Omental fat pad (tissue), 4 donors: ENCODE results near the gene CHTOP. TPM values are rescaled to one million over a fixed set of nuclear protein-coding genes. Genes with fewer than 3 reads are reported as not detected.

Source experiments
- ATAC-seq: fragments of 150-250 bp; one replicate; pipeline ENCODE4 v1.9.1; 2016; ENCODE audit warnings: mild to moderate bottlenecking, moderate library complexity; ENCODE audit not compliant: low FRiP score
- DNase-seq: peaks from one replicate; pipeline ENCODE4 v3.0.0-alpha.2; 2019; ENCODE audit warnings: low spot score
- CTCF ChIP-seq, 3 donors: fragments of 450-650 bp; IDR thresholded peaks; one replicate each; pipeline ENCODE4 v1.5.1; 2016 to 2017; ENCODE audit warnings: antibody characterized with exemption in 3 of 3, mild to moderate bottlenecking in 3 of 3, moderate library complexity in 2 of 3
- small RNA-seq: library from RNA; depleted of rRNA; stranded (forward); fragments of <200 nt; gene quantifications from one replicate; pipeline ENCODE3, GENCODE V24; 2016
- total RNA-seq, 4 donors: library from RNA; depleted of rRNA; stranded (reverse); fragments of >200 nt; gene quantifications; one replicate each; pipeline ENCODE4 v1.1.0, GENCODE V29; 2016

CHTOP gene
- total RNA-seq, 4 donors from 2014 or later, result 31.4 to 63.5 (median 53.7) TPM

DNA sequence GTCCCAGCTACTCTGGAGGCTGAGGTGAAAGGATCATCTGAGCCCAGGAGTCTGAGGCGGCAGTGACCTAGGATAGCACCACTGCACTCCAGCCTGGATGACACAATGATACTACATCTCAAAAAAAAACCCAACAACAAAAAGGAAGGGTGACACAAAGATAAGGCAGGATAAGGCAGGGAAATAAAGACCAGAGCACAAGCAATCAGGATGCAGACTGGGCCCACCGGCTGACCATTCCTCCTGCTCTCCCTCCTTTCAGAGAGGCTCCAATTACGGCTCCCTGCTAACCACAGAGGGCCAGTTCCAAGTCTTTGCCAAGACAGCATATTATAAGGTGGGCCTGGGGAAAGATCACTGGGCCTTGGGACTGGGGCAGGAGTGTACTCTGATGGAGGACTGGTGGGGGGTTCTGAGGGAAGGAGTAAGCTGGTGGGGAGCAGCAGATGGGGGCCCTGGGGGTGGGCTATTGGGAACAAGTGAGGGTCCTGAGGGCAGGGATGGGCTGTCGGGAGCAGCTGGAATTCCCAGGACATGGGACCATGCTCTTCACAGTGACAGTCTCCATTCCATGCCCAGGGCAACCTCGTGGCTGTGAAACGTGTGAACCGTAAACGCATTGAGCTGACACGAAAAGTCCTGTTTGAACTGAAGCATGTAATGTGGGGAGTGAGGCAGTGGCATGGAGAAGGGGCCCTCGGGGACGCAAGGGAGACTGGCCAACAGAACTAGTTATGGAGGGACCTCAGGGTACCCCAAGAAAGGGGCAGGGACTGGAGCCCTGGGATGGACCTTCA, 51.9 kb downstream of the CHTOP start:
- ATAC-seq (no peak), DNase-seq (no peak)
- TF ChIP-seq CTCF (IDR thresholded peaks at IDR 0.05), result no peak

DNA sequence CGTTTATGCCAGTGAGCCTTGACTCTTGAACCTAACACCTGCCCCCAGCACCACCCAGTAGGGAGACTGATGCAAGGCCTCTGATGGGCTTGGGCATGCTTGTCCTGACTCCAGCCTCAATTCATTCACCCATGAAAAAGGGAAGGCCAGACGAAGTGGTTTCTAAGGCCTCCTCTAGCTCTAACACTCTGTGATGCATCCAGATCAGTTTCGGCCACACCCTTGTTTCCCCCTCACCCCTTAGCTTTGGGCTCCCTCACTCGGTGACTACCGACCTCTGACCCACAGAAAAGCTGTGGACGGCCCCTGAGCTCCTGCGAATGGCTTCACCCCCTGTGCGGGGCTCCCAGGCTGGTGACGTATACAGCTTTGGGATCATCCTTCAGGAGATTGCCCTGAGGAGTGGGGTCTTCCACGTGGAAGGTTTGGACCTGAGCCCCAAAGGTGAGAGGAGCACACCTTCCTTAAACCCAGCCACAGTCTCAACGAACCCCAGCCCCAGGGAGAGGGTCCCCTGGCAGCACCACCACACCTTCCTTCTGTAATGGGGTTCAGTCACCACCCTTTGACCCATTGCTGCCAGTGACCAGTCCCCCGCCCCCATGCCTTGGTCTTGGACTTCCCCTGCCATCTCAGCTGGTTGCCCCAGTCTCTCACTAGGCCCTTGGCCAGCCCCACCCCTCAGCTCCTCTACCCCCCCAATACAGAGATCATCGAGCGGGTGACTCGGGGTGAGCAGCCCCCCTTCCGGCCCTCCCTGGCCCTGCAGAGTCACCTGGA, 53.7 kb downstream of the CHTOP start:
- DNase-seq (no peak), ATAC-seq (no peak)
- TF ChIP-seq CTCF (IDR thresholded peaks at IDR 0.05), result no peak

DNA sequence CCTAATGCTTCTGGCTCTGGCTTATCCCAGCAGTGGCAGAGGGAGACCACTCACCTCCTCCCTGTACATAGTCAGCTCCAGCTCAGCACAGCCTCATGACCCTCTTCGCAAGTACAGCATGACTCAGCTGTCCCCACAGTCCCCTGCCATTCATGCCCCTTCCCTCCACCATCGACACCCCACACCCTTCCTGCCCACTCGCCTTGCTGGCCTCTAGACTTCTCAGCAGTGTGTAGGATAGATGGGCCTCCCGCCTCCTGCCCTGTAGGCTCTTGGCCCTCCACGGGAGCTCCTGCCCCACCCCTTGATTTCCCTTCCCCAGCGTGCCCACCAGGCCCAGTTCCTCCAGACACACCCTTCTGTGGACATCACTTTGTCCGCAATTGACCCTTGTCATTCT, 54.4 kb downstream of the CHTOP start:
- DNase-seq, result no peak
- ATAC-seq, result no peak
- no peak for TF ChIP-seq CTCF (IDR thresholded peaks at IDR 0.05)

GRCh38 chr1:153688736-153689328, 55.0 kb downstream of the CHTOP start:
- DNase-seq (no peak), ATAC-seq (no peak)
- TF ChIP-seq CTCF (IDR thresholded peaks at IDR 0.05), result no peak

DNA sequence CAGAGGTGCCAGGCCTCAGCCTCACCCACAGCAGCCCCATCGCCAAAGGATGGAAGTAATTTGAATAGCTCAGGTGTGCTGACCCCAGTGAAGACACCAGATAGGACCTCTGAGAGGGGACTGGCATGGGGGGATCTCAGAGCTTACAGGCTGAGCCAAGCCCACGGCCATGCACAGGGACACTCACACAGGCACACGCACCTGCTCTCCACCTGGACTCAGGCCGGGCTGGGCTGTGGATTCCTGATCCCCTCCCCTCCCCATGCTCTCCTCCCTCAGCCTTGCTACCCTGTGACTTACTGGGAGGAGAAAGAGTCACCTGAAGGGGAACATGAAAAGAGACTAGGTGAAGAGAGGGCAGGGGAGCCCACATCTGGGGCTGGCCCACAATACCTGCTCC, 59.6 kb downstream of the CHTOP start:
- DNase-seq, result no peak
- no peak for ATAC-seq
- no peak for TF ChIP-seq CTCF (IDR thresholded peaks at IDR 0.05)

Small RNA genes within 50 kb of the gene (small RNA-seq; reads per million reads assigned to genes)
- not detected for gene MIR8083

Other genes with a start within 250 kb of the CHTOP start
- 100 to 1,000 TPM in 1 of 4 donors, 10 to 100 TPM in 3; 50.4 to 402 (median 59.6) TPM for gene S100A8, start 243.0 kb upstream of the CHTOP start, total RNA-seq
- not detected for gene S100A7A, start 217.5 kb upstream of the CHTOP start, total RNA-seq
- gene S100A7, start 173.4 kb upstream of the CHTOP start, total RNA-seq, result not detected
- gene S100A6, start 98.1 kb upstream of the CHTOP start, total RNA-seq, result 100 to 1,000 TPM; 315 to 566 (median 427) TPM
- gene S100A5, start 93.1 kb upstream of the CHTOP start, total RNA-seq, result not detected
- gene S100A4, start 88.3 kb upstream of the CHTOP start, total RNA-seq, result 100 to 1,000 TPM; 323 to 723 (median 337) TPM
- gene S100A3, start 84.8 kb upstream of the CHTOP start, total RNA-seq, result 1 to 10 TPM in 3 of 4 donors, not detected in 1; 1.7 to 3.2 (median 2.7) TPM
- gene S100A2, start 68.2 kb upstream of the CHTOP start, total RNA-seq, result 1 to 10 TPM in 2 of 4 donors, not detected in 2; 1.3 to 6.5 TPM
- gene S100A16, start 20.9 kb upstream of the CHTOP start, total RNA-seq, result 100 to 1,000 TPM in 3 of 4 donors, 10 to 100 TPM in 1; 84.5 to 225 (median 127) TPM
- 1 to 10 TPM in 2 of 4 donors, under 1 TPM in 1, not detected in 1; 0.50 to 1.9 (median 1.3) TPM for gene S100A14, start 17.7 kb upstream of the CHTOP start, total RNA-seq
- gene S100A13, start 6.6 kb upstream of the CHTOP start, total RNA-seq, result 100 to 1,000 TPM; 118 to 192 (median 176) TPM
- 10 to 100 TPM in 3 of 4 donors, 1 to 10 TPM in 1; 6.0 to 36.5 (median 23.7) TPM for gene S100A1, start 5.6 kb upstream of the CHTOP start, total RNA-seq
- gene SNAPIN, start 24.6 kb downstream of the CHTOP start, total RNA-seq, result 10 to 100 TPM; 40.2 to 62.2 (median 54.8) TPM
- 100 to 1,000 TPM in 3 of 4 donors, 10 to 100 TPM in 1; 80.2 to 201 (median 122) TPM for gene ILF2, start 36.9 kb downstream of the CHTOP start, total RNA-seq
- 100 to 1,000 TPM in 3 of 4 donors, 10 to 100 TPM in 1; 87.3 to 203 (median 120) TPM for gene NPR1, start 44.6 kb downstream of the CHTOP start, total RNA-seq
- gene INTS3, start 94.0 kb downstream of the CHTOP start, total RNA-seq, result 10 to 100 TPM; 28.6 to 65.3 (median 34.8) TPM
- gene SLC27A3, start 141.3 kb downstream of the CHTOP start, total RNA-seq, result 10 to 100 TPM; 29.4 to 65.4 (median 40.5) TPM